Activated gamma-delta T cell treated with Interleukin-2 at 50 U/mL for 16 hours (primary cell): Measurements from ENCODE around the gene GLP1R.

Source experiments
- DNase-seq: peaks from one replicate; pipeline ENCODE4 v3.0.0-alpha.2; 2020

GLP1R gene

DNA sequence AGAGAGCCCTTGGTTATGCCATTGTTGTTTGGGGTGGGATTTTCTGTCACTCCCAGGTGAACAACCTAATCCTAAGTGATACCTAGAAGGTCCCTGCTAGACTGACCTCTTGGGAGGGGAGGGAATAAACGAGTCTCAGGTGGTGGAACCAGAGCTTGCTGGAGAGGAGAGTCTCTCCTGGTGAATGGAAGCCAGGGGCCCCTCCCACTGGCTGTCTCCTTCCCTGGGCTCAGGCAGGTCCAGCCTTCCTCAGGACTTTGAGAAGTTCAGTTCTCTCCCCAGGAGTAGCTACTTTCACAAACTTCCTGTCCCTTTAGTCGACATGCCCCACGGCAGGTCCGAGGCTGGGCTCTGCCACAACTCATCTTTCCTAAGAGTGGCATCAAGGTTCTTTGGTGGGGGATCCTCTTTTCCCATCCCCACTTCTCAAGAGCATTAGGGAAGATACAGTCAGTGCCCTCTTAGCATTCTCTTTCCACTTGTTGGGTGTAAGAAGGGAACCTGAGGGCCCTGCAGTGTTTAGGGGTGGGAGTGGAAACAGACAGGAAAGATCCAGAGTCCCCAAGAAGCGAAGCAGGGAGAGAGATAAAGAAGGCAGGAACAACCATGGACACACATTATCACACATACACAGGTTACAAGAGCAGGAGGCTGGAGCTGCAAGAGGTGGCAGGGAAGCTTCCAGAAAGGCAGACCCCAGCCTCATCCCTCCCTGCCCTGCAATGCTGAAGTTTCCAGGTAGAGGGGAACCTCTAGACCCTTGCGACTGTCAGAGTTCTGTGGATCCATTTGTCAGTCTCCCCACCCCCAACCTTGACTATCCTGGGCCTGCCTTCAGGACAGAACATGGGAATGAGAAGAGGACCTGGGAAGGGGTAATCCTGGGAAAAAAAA is 900 bp upstream of the GLP1R start:
- DNase-seq: no peak

DNA sequence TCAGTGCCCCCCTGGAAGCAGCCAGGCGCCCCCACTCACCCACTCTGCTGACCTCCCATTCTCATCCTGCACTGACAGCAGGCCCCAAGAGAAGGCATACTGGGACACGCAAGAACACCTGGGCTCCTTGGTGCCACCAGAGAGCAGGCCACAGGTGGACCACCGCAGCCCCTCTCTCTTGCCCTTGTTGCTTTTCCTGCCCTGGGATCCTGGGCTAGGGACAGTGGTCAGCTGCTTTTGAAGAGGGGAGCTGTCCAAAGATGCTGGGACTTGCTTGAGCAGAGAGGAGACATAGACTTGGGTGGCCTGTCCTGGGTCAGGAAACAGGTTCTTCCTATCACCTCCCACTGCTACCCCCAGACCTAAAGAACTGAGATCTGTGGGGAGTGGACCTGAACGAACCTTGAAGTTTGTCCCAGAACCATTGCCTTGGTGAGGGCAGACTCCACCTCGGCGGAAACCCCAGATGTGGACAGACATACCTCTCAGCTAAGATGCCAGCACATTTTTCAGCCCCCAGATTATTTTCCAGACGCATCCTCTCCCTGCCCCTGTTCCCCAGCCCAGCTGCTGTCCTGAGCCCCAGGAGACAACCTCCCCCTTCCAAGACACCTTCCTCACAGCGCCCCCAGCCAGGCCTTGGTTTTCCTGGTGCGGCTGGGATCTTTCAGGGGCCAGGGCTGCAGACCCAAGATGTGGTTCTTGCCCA is 1.1 kb downstream of the GLP1R start:
- DNase-seq: no peak

DNA sequence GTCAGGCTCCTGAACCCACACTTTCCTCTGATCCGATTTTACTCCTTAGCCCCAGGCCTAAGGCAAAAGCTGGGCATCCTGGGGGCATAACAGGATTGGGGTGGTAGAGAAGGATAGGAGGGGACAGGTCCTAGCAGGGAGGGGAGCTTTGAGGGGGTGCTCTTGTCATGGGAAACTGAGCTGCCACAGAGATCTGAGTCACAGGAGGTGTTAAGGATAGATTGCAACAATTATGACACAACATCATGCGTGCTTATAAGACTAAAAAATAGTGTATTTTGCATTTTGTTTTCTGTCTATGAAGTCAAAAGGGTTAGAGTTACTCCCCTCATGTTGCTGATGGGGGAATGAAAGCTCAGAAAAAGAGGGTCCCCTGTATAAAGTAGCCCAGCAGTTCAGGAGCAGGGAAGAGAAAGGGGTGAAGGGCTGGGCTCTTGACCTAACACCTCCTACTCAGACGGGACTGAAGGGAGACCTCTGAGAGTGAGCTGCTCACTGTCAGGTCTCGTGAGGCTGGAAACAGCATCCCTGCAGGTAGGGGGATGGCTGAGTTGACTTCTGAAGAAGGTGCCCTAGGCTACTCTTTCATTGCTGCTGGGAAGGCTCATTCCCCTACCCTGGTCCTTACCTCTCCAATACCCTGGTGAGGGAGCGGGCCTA is 2.0 kb downstream of the GLP1R start:
- DNase-seq: no peak

DNA sequence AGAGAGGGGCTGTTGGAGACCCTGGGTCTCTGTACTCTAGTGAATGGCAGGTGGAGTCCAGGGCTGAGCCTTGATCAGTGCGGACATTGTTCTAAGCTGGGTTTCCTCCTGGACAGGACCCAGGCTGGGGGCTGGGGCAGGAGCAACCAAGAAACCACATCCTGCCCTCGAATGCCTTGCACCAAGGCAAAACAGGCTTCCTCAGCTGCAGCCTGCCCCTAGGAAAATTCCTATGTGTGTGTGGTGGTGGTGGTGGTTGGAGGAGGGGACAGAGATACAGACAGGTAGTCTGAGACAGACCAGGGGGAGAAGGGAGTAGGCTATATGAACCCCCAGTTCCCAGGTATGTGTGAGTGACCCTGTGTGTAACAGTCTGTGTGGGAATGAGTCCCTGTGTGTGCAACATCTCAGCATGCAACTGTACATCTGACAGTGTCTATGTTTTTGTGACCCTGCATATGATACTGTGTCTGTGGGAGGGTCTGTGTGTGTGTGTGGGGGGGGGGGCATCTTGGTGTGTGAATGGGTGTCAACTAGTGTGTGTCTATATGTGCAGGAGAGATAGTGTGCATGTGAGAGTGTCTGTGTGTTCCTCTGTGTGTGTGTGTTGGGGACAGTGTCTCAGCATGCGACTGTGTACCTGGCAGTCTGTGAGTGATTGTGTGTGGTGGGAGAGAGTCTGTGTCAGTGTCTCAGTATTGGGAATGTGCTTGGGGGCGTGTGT is 3.0 kb downstream of the GLP1R start:
- DNase-seq: no peak

- no peak for DNase-seq
Measured at GRCh38 chr6:39053016-39053624, 4.5 kb downstream of the GLP1R start.

GRCh38 chr6:39053854-39054576 is 5.4 kb downstream of the GLP1R start:
- DNase-seq: no peak

- DNase-seq: no peak
Measured at GRCh38 chr6:39054577-39055142, 6.1 kb downstream of the GLP1R start.

DNA sequence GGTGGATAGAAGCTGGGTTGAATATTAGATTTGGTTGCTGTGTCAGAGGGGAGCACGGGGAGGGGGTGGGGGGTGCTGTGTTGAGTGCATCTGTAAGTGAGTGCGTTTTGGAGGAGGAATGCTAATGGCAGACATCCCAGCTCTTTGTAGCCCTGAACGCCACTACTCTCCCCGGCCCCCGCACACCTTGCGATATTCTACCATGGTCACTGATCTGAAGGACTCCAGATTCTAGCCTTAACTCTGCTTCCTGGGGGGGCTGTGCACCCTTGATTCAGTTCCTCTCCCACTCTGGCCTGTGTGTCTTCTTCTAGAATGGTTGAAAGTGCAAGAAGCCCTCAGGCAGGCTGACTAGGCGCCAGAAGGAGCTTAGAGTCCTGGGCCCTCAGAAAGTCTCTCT is 7.1 kb downstream of the GLP1R start:
- DNase-seq: no peak

- DNase-seq: no peak
Measured at GRCh38 chr6:39056191-39056590, 7.6 kb downstream of the GLP1R start.

GRCh38 chr6:39056681-39057080 is 8.1 kb downstream of the GLP1R start:
- no peak for DNase-seq

GRCh38 chr6:39057251-39058155 is 8.9 kb downstream of the GLP1R start:
- DNase-seq: no peak

GRCh38 chr6:39058471-39059147 is 10.0 kb downstream of the GLP1R start:
- DNase-seq: no peak

DNA sequence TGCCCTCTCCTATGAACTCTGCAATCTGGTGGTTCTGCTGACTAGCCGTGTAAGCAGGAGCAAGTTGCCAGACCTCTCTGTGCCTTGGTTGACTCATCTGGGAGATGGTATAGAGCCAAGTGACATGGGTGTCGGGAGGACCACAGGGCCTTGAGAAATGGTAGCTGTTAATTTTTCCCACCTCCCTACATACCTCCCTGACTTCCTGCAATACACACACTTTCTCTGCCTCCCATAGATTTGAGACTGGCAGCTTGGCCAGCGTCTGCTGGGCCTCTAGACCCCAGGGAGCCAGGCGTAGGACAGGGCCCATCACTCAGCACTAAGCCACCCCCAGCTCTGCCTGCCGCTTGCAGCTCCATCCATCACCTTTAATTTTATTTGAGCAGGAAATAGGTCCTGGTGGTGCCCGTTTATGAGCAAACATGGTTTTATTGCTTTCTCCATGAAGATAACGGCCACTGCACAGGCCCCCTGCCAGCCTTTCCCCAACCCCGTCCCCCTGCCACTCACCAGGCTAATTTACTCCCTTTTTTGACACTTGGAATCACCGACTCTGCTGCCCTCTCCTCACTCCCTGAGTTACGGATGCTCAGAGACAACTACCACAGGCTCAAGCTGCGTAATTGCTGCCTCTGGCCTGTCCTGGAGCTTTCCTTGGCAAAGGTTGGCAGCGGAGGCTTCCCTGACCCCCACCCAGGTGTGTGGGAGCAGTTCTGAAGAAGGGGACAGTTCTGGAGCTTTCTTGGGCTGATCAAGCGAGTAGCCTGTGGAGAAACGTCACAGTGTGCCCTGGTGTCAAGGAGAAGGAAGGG is 11.1 kb downstream of the GLP1R start:
- no peak for DNase-seq

DNA sequence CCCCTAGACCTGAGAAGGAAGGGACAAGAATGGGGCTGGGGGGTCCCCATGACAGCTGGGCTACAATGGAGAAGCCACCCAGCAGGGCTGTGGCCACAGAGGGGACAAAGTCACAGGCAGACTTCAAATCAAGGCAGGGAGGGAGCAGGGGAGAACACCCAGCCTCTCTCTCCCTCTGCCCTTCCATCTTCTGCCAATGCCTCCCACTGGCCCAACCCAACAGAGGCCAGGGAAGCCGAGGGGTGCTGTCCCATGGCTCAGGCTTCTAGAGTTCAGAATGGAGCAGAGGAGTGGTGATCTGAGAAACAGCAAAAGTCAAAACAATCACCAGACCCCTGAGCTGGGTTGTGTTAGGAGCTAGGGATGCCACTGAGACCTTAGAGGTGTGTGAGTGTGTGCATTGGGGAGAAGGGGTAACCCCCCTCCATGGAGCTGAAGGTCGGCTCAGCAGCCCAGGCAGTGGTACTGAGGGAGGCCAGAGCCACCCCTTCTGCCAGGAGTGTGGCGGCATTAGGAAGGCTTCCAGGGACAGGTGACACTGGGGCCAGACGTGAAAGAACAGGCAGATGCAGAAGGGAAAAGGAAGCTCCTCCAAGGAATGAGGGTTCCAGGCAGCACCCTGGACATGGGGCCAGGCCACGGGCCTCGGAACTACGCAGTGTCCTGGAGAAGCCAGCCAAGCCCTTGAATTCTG is 12.0 kb downstream of the GLP1R start:
- DNase-seq: no peak

- DNase-seq: no peak
Measured at GRCh38 chr6:39061182-39061581, 12.6 kb downstream of the GLP1R start.

DNA sequence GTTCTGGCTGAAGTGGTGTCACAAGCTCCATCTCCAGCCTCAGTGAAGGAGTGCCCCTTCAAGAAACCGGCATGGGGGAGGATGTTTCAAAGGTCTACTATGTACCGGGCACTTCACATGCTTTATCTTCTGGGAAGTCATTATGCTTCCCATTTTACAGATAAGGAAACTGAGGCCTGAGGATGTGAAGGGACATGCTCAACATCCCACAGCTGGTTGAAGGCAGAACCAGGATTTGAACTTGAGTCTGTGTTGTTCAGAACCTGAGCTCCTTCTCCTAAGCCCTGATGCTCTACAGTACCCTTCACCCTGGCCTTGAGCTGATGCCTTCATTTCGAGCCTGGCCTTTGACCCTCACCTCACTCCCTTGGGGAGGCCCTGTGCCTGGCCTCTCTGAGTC is 13.0 kb downstream of the GLP1R start:
- no peak for DNase-seq

DNA sequence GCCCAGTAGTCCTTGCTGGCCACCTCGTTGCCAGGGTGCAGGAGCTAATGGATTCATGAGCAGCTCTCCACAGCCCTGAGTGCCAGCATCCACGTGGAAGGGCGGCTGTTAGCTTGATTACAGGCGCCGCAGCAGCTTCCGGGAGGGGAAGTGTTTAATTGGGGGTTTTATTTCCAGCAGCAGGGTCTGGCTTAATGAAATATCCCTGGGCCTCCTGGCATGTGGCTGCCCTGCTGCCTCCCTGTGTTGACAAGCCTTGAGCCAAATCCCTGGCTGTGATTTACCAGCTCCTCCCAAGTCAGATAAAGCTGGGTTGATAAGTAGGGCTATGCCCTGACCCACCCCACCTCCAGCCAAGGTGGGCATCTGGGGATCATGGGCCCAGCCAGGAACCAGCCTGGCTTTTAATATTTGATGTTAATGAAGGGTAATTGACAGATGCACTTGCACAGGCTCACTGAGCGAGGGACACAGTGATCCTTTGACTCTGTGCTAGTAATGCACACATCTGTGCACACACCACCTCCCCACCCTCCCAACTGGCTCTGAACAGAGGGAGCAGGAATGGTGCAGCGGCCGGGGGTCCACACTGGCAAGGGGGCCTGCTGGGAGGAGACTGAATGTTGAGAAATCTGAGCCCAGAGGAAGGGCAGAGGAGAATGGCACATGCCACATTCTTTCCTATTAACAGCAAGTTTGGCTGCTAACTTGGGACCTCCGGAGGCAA is 13.6 kb downstream of the GLP1R start:
- no peak for DNase-seq

DNA sequence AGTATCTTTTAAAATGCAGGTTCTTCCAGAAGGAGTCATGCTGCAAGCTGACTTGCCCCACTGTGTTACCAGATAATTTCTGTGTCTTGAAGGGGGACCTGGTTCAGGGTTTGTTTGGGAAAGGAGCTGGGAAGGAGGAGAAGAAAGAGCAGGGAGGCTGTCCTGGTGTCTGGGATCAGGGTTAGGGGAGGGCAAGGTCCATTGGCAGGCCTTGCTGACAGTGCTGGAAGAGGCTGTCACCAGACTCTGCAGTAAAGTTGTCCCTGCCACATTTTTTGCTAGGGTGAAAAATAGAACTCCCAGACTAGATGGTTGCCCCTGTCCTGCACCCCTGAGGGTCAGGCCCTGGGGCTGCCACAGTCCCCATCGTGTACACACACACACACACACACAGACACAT is 14.9 kb downstream of the GLP1R start:
- no peak for DNase-seq
